Right renal cortex interstitium (tissue), 3 donors: ENCODE data around the gene DBP. TPM values are rescaled to one million over a fixed set of nuclear protein-coding genes. Genes with fewer than 3 reads are reported as not detected.
"Not testable (repeated sequence)": the region's sequence is repeated elsewhere in the genome, so short reads cannot be mapped to it uniquely, and the experiment has no call there.

Experiments used
- DNase-seq, 3 donors: peaks; one replicate each; pipeline ENCODE4 v3.0.0-alpha.2; 2013; ENCODE audit warnings: low read depth in 3 of 3, low spot score in 2 of 3
- polyA plus RNA-seq, 3 donors: library from polyadenylated mRNA; unstranded; fragments of 120-200 nt; gene quantifications; one replicate each; pipeline ENCODE4 v1.2.1, GENCODE V29; 2013; ENCODE audit not compliant: insufficient read length in 3 of 3

The DBP gene
- polyA plus RNA-seq, 3 donors = 9.3 to 11.0 (median 10.5) TPM

DNA sequence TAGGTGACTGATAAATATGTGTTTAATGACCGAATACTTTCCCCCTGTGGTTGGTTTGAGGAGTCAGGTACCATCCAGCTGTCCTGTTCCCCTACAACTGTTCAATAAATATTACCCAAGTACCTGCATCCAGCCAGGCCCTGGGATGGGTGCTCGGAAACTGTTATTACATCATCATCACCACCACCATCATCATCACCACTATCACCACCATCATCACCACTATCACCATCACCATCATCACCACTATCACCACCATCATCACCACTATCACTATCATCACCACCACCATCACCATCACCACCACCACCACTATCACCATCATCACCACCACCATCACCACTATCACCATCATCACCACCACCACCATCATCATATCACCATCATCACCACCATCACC, 31.6 kb upstream of the DBP start:
- DNase-seq = no peak

DNA sequence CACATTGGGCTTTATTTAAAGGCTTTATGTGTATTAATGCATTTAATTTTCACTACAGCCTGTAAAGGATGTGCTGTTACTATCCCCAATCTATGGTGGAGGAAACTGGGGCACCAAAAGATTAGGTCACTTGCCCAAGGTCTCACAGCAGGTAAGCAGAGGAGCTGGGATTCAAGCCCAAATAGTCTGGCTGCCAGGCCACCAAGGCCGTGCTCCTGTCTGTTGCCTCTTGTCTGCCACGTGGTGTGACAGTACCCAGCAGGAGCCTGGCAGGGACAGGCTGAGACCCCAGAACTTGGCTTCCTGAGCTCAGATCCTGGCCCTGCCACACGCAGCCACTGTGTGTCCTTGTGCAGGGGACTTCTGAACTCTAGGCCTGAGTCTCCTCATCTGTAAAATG, 31.2 kb upstream of the DBP start:
- DNase-seq = no peak

GRCh38 chr19:48665786-48666185, 28.6 kb upstream of the DBP start:
- no peak for DNase-seq

DNA sequence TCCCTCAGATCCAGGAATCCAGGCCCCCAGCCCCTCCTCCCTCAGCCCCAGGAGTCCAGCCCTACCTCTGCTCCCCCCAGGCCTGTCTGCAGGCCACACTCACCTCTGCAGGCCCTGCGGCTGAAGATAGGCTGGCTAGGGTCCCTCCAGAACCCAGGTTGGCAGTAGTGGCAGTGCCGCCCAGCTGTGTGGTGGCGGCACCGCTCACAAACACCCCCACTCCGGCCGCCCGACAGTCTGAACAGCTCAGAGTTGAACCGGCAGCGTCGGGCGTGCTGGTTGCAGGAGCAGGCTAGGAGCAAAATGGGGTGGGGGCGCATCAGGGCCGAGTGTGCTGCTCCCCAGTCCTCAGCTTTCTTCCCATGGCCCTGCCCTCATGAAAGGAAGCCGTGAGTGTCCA, 27.3 kb upstream of the DBP start:
- no peak for DNase-seq

DNA sequence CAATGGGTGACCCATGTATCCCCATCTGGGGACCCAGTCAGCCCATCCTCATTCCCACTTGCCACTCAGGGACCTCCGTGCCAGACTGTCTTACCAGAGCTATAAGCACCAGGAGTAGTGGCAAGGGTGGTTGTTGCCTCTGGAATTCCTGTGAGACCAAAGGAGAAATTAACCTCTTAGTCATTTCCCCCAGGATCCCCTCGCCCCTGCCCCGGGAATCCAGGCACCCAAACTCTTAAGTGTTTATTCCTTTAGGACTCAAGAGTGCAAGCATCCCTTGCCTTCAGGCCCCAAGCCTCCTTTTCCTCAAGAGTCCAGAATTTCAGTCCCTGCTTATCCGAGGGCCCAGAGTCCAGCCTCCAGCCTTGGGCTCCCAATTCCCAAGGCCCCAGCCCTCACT, 26.5 kb upstream of the DBP start:
- DNase-seq = no peak

GRCh38 chr19:48661711-48662090, 24.5 kb upstream of the DBP start:
- no peak for DNase-seq

DNA sequence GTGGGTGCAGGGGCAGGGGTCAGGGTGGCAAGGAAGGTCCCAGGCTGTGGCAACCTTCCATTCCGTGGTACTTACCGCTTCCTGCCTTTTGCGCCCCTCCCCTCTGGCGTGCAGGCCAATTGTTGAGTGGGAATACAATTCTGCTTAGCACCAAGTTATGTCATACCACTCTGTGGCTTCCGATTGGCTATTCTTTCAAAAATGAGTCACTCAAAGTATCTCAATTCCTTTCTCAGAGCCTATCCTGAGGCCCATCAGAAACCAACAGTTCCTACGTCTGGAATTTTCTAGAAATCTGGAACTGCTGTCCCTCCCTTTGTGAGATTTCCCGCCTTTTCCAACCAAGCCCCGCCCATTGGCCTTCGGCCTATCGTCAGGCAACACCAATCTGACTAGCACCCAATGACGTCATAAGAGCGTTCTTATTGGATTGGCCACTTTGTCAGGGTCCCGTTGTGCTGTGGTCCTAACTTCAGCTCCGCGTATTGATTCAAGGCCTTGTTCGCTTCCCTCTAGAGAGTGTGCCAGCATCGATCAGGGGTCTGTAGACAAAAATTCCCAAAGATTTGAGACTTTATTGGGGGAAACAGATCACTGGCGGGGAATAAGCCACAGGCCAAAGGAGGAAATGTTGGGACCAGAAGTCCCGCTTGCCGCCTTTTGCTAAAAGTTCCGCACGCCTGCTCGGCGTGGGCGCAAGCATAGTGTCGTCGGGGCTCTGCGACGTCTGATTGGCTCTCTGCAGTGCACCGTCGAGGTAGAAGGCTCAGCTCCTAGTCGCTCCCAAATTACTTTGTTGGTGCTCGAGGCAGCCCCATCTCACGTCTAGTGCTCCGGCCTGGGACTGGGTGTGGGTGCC, 23.9 kb upstream of the DBP start:
- DNase-seq = no peak

DNA sequence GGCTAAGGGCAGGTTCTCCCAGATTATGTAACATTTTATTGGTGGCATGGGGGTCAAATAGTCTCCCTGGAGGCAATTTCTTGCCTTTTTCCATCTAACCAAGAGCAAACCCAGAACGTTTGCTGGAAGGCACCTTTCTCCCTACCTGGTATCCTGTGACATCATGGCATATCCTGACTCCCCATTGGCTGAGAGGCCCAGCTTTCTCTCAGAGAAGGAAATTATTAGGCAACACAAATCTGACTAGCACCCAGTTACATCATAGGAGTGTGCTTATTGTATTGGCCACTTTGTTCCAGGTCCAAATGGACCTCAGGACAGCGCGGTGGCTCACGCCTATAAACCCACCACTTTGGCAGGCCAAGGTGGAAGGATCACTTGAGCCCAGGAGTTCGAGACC, 22.6 kb upstream of the DBP start:
- DNase-seq = no peak

GRCh38 chr19:48658483-48658882, 21.3 kb upstream of the DBP start:
- no peak for DNase-seq

DNA sequence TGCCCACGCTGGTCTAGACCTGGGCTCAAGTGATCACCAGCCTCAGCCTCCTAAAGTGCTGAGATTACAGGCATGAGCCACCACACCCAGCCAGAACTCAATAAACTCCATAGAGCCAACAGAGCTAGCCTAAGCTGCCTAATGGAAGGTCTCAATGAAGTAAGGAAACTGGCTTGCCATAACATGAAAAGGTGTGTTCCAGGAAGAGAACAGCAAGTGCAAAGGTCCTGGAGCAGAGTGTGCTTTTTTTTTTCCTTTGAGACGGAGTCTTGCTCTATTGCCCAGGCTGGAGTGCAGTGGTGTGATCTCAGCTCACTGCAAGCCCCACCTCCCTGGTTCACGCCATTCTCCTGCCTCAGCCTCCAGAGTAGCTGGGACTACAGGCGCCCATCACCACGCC, 20.6 kb upstream of the DBP start:
- not testable (repeated sequence) for DNase-seq

DNA sequence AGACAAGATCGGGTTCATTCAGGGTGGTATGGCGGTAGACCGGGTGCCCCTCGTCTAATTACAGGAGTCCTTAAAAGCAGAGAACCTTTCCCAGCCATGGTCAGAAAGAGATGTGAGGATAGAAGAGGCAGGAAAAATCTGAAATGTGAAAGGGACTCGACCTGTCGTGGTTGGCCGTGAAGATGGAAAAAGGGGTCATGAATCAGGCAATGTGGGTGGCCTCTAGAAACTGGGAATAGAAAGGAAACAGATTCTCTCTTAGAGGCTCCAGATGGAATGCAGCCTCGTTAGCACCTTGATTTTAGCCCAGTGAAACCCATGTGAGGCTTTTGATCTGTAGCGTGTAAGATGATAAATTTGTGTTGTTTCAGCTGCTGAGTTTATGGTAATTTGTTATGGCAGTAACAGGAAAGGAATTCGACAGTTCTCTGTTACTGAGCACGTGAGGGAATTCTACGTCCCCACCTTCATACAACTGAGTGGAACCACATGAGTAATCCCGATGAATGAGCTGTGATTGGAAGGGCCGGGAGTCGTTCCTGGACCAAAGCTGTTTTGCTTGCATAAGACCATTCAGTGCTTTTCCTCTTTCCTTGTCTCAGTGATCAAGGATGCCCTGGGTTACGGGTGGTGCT, 19.8 kb upstream of the DBP start:
- no peak for DNase-seq

DNA sequence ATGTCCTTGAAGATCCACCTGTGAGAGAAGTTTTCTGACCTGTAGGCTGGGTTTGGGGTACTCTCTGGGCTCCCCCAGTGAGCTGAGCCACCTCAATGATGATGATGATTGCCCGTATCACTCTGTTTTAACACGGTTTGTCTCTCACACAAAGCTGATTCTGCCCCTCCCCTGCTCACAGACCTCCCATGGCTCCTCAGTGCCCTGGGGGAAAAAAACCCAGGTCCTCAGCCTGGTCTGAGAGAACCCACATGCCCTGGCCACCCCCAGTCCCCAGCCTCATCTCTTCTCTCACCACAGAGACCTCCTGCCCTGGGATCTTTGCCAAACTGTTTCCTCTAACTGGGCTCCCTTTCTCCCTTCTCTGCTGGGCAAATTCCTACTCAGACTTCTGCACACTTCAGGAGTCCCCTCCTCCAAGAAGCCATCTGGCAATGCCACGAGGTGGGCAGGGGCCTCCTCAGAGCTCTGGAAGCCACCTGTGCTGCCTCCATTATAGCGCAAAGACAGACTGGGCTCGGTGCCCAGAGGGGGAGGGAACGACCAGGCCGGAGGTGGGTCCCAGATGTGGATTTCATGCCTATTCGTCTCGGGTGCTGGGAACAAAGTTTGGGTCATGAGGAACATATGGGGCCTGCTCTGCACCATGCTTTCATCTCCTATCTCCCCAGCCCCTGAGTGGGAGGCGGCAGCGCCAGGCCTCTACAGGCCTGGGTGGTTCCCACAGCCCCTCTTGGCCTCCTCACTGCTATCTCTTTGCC, 17.3 kb upstream of the DBP start:
- DNase-seq = no peak

- no peak for DNase-seq
These were observed 14.5 kb upstream of the DBP start for GRCh38 chr19:48651683-48652048.

GRCh38 chr19:48650974-48651682, 13.9 kb upstream of the DBP start:
- no peak for DNase-seq

- no peak for DNase-seq
These were observed 11.0 kb upstream of the DBP start for GRCh38 chr19:48648134-48648533.

DNA sequence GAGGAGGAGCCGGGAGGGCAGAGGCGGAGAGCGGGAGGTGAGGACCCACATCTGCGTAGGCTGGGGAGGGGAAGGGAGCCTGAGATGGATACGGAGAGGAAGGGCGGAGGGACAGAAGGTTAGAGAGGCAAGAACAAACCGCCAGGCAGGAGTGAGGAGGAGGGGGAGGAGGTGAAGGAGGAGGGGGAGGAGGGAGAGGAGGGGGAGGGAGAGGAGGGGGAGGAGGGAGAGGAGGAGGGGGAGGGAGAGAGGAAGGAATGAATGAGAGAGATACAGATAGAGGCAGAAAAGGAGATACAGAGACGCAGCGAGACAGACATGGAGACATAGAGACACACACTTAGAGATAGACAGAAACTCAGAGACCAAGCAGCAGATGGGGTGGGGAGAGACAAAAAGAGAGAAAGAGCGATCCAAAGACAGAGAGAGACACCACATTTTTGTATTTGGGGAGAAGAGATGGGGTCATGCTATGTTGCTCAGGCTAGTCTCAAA, 9.6 kb upstream of the DBP start:
- DNase-seq = no peak

- no peak for DNase-seq
These were observed 9.0 kb upstream of the DBP start, which contains the start of gene CA11 for GRCh38 chr19:48646001-48646721. Gene CA11, minus strand, starts transcription at chr19:48646187. Its CDS starts 555 bp downstream, at chr19:48645632.

GRCh38 chr19:48645620-48646000, 8.4 kb upstream of the DBP start:
- DNase-seq = no peak

GRCh38 chr19:48644839-48645619, 7.8 kb upstream of the DBP start:
- DNase-seq = no peak
